H1 (cell line): ENCODE measurements around the gene APOO. TPM values are rescaled to one million over a fixed set of nuclear protein-coding genes. Genes with fewer than 3 reads are reported as not detected.
A peak's percentile ranks its signal among the peaks of the same experiment; 100 is the strongest.

Experiments used
- CTCF ChIA-PET: fragments of 300-600 bp; sonication (Branson Sonifier 250); formaldehyde crosslinking; loops from one replicate; lab custom pipeline; 2021; ENCODE audit not compliant: partially characterized antibody; lab: Charles Lee
- POLR2A ChIA-PET: fragments of 300-600 bp; sonication (Branson Sonifier 250); formaldehyde crosslinking; loops from one replicate; lab custom pipeline; 2021; ENCODE audit warnings: inconsistent platforms; ENCODE audit not compliant: partially characterized antibody; lab: Charles Lee
- DNase-seq, 2 experiments: peaks; one replicate each; pipeline versions ENCODE4 v3.0.0 to v3.0.0-alpha.2; 2010 to 2022; ENCODE audit warnings: low spot score in 2 of 2, low read depth in 1 of 2, mixed read lengths in 1 of 2
- FAIRE-seq: peaks from 2 replicates; lab custom pipeline; 2011; peaks lifted over from hg19 to GRCh38; lab: Jason Lieb, UNC
- H2AFZ ChIP-seq: 2 replicates; pipeline ENCODE4 v1.8.1; 2012; ENCODE audit warnings: low read length, inconsistent platforms
- H2AK5ac ChIP-seq: 2 replicates; pipeline ENCODE4 v1.6.1; 2013; ENCODE audit warnings: low read depth, low read length
- H2BK120ac ChIP-seq: replicated peaks from 2 replicates; pipeline ENCODE3; 2013; ENCODE audit warnings: low read depth, low read length, inconsistent platforms
- H2BK12ac ChIP-seq: 2 replicates; pipeline ENCODE4 v1.6.1; 2013; ENCODE audit warnings: low read depth, low read length
- H2BK15ac ChIP-seq: 2 replicates; pipeline ENCODE4 v1.6.1; 2013; ENCODE audit warnings: low read length
- H2BK20ac ChIP-seq: 2 replicates; pipeline ENCODE4 v1.6.1; 2013; ENCODE audit warnings: low read length
- H2BK5ac ChIP-seq: 2 replicates; pipeline ENCODE4 v1.6.1; 2013; ENCODE audit warnings: low read depth, low read length
- H3K14ac ChIP-seq: 2 replicates; pipeline ENCODE4 v1.6.1; 2013; ENCODE audit warnings: inconsistent platforms; ENCODE audit not compliant: insufficient read length
- H3K18ac ChIP-seq: 2 replicates; pipeline ENCODE4 v1.6.1; 2013; ENCODE audit warnings: low read length; ENCODE audit errors: extremely low read depth
- H3K23ac ChIP-seq: 2 replicates; pipeline ENCODE4 v1.6.1; 2013; ENCODE audit warnings: inconsistent platforms; ENCODE audit not compliant: insufficient read length
- H3K23me2 ChIP-seq: 2 replicates; pipeline ENCODE4 v1.6.1; 2013; ENCODE audit warnings: low read depth, low read length
- H3K27ac ChIP-seq: 2 replicates; pipeline ENCODE4 v1.6.1; 2011; ENCODE audit warnings: low read depth, low read length, inconsistent platforms
- H3K27me3 ChIP-seq, 4 experiments: replicated peaks in 1 of 4; 1 replicate in 1 of 4; 2 replicates in 3 of 4; pipeline versions ENCODE4 v1.6.1 to v1.8.1; 2011 to 2013; ENCODE audit warnings: low read length in 3 of 4, mild to moderate bottlenecking in 3 of 4, inconsistent platforms in 2 of 4, mixed read lengths in 2 of 4, moderate library complexity in 1 of 4; ENCODE audit not compliant: control insufficient read depth in 3 of 4, insufficient read depth in 3 of 4; ENCODE audit errors: extremely low read depth in 1 of 4
- H3K36me3 ChIP-seq, 4 experiments: 2 replicates each; pipeline versions ENCODE4 v1.6.1 to v1.8.1; 2011 to 2013; ENCODE audit warnings: mild to moderate bottlenecking in 4 of 4, low read length in 3 of 4, moderate library complexity in 2 of 4, control low read depth in 1 of 4, inconsistent platforms in 1 of 4; ENCODE audit not compliant: insufficient read depth in 4 of 4, control insufficient read depth in 2 of 4
- H3K4ac ChIP-seq: replicated peaks from 2 replicates; pipeline ENCODE3; 2013; ENCODE audit warnings: low read length, low read depth, mixed read lengths, inconsistent platforms; ENCODE audit not compliant: insufficient read length
- H3K4me1 ChIP-seq, 4 experiments: replicated peaks in 1 of 4; 1 replicate in 1 of 4; 2 replicates in 3 of 4; pipeline versions ENCODE4 v1.6.1 to v1.8.1; 2011 to 2013; ENCODE audit warnings: low read length in 3 of 4, inconsistent platforms in 2 of 4, mixed read lengths in 1 of 4; ENCODE audit not compliant: insufficient read depth in 4 of 4, control insufficient read depth in 3 of 4
- H3K4me2 ChIP-seq, 2 experiments: 2 replicates each; pipeline versions ENCODE4 v1.6.1 to v1.8.1; 2011 to 2013; ENCODE audit warnings: low read depth in 2 of 2, low read length in 2 of 2, control low read depth in 1 of 2, inconsistent platforms in 1 of 2, mild to moderate bottlenecking in 1 of 2; ENCODE audit not compliant: insufficient read depth in 1 of 2
- H3K4me3 ChIP-seq, 4 experiments: fragments of 200-600, 300-600 bp in 1 of 4; sonication (generic), shearing (Covaris generic), sonication (Bioruptor Twin) in 1 of 4; 2 replicates each; pipeline versions ENCODE4 v1.5.1 to v1.8.1; 2011 to 2016; ENCODE audit warnings: low read length in 4 of 4, low read depth in 3 of 4, control low read depth in 2 of 4, inconsistent platforms in 2 of 4, mild to moderate bottlenecking in 2 of 4, mixed read lengths in 1 of 4, moderate library complexity in 1 of 4; ENCODE audit not compliant: insufficient read depth in 2 of 4; ENCODE audit errors: extremely low read depth in 1 of 4
- H3K56ac ChIP-seq: replicated peaks from 2 replicates; pipeline ENCODE3; 2013; ENCODE audit warnings: low read depth, mild to moderate bottlenecking, mixed read lengths, low read length, inconsistent platforms; ENCODE audit not compliant: insufficient read length
- H3K79me1 ChIP-seq: 2 replicates; pipeline ENCODE4 v1.6.1; 2013; ENCODE audit warnings: low read depth, low read length, control low read depth
- H3K79me2 ChIP-seq, 2 experiments: 2 replicates each; pipeline versions ENCODE4 v1.6.1 to v1.8.1; 2012 to 2013; ENCODE audit warnings: low read length in 2 of 2, mild to moderate bottlenecking in 2 of 2, inconsistent platforms in 1 of 2; ENCODE audit not compliant: insufficient read depth in 2 of 2, control insufficient read depth in 1 of 2
- H3K9ac ChIP-seq, 4 experiments: replicated peaks in 1 of 4; 1 replicate in 1 of 4; 2 replicates in 3 of 4; pipeline versions ENCODE4 v1.6.1 to v1.8.1; 2011 to 2013; ENCODE audit warnings: low read depth in 3 of 4, low read length in 3 of 4, control low read depth in 2 of 4, mild to moderate bottlenecking in 2 of 4, moderate library complexity in 2 of 4, inconsistent platforms in 1 of 4; ENCODE audit errors: extremely low read depth in 1 of 4
- H3K9me3 ChIP-seq, 2 experiments: 2 replicates each; pipeline versions ENCODE4 v1.6.1 to v1.8.1; 2012 to 2013; ENCODE audit warnings: mild to moderate bottlenecking in 2 of 2, moderate library complexity in 2 of 2, control low read depth in 1 of 2, inconsistent platforms in 1 of 2, low read depth in 1 of 2, low read length in 1 of 2, mixed read lengths in 1 of 2; ENCODE audit not compliant: insufficient read depth in 2 of 2
- H4K20me1 ChIP-seq, 2 experiments: replicated peaks in 1 of 2; 2 replicates each; pipeline versions ENCODE3 to v1.8.1; 2011 to 2013; ENCODE audit warnings: inconsistent platforms in 2 of 2, low read length in 2 of 2, mild to moderate bottlenecking in 1 of 2; ENCODE audit not compliant: insufficient read depth in 2 of 2, control insufficient read depth in 1 of 2
- H4K5ac ChIP-seq: 2 replicates; pipeline ENCODE4 v1.6.1; 2013; ENCODE audit warnings: low read length, low read depth, mixed read lengths, inconsistent platforms; ENCODE audit not compliant: insufficient read length
- H4K8ac ChIP-seq: 2 replicates; pipeline ENCODE4 v1.8.0; 2013; ENCODE audit warnings: mild to moderate bottlenecking, moderate library complexity, low read length, inconsistent platforms; ENCODE audit not compliant: insufficient read depth; ENCODE audit errors: extremely low read depth
- H4K91ac ChIP-seq: replicated peaks from 2 replicates; pipeline ENCODE3; 2013; ENCODE audit warnings: low read length, mixed read lengths, inconsistent platforms; ENCODE audit not compliant: insufficient read length
- EZH2 ChIP-seq: fragments of 200-600 bp; sonication (generic); IDR thresholded peaks from 2 replicates; pipeline ENCODE4 v1.7.1; 2012; ENCODE audit warnings: low read depth, mild to moderate bottlenecking, moderate library complexity, low read length, inconsistent platforms; ENCODE audit not compliant: severe bottlenecking
- GTF2F1 ChIP-seq: IDR thresholded peaks from 2 replicates; pipeline ENCODE4 v1.6.1; 2012; ENCODE audit warnings: low read depth, low read length, improper control_type of control experiment, borderline replicate concordance
- KDM4A ChIP-seq: IDR thresholded peaks from one replicate; pipeline ENCODE4 v1.7.1; 2012; ENCODE audit warnings: low read depth, mild to moderate bottlenecking, moderate library complexity, low read length, inconsistent platforms; ENCODE audit not compliant: severe bottlenecking
- POU5F1 ChIP-seq: IDR thresholded peaks from 2 replicates; pipeline ENCODE4 v1.6.1; 2011; ENCODE audit warnings: low read depth, mild to moderate bottlenecking, low read length, moderate library complexity
- SP2 ChIP-seq: IDR thresholded peaks from 2 replicates; pipeline ENCODE4 v1.6.1; 2012; ENCODE audit warnings: mild to moderate bottlenecking, low read length, inconsistent platforms
- TAF1 ChIP-seq: IDR thresholded peaks from 2 replicates; pipeline ENCODE4 v1.6.1; 2011; ENCODE audit warnings: mild to moderate bottlenecking, low read depth, low read length
- ZNF274 ChIP-seq: IDR thresholded peaks from 2 replicates; pipeline ENCODE4 v1.7.0; 2012; ENCODE audit warnings: low read length, borderline replicate concordance; ENCODE audit errors: extremely low read depth
- WGBS, 2 experiments: shearing (Covaris generic) in 1 of 2; methylation state at CpG; one replicate each; pipeline versions ENCODE4 v1.1.6 to v1.1.7; 2013 to 2015; ENCODE audit warnings: low lambda C conversion rate in 2 of 2, mixed read lengths in 2 of 2, inconsistent platforms in 1 of 2, low coverage in 1 of 2, missing lambda C conversion rate in 1 of 2; ENCODE audit not compliant: insufficient replicate concordance in 2 of 2, insufficient coverage in 1 of 2, insufficient read length in 1 of 2; ENCODE audit errors: extremely low coverage in 1 of 2, missing lambda C conversion rate in 1 of 2; 5-methylcytosine and 5-hydroxymethylcytosine counted together
- polyA plus RNA-seq, 7 experiments: library from polyadenylated mRNA; depleted of rRNA in 3 of 7; stranded (reverse) in 5 of 7; unstranded in 2 of 7; fragments of >200 nt in 5 of 7; fragments of 200-250 nt in 2 of 7; gene quantifications; 1 replicate in 5 of 7; 2 replicates in 1 of 7; 4 replicates in 1 of 7; pipeline versions ENCODE4 v1.2.1 to v1.2.3, GENCODE V29; 2011 to 2013; ENCODE audit warnings: missing spikeins in 2 of 7, mixed read lengths in 2 of 7
- total RNA-seq: library from RNA; stranded (reverse); fragmentation: NEBNext Ultra II Directional; extraction: Animal tissue kit (Norgen Biotek cat#: 25700); gene quantifications from 2 replicates; pipeline ENCODE4 v1.2.1, GENCODE V29; 2021
- TF ChIP-seq, protein P1 (sequence below): IDR thresholded peaks from 2 replicates; pipeline ENCODE4 v1.6.1; 2011; ENCODE audit warnings: low read length, improper control_type of control experiment
- TF ChIP-seq, protein P2 (sequence below): IDR thresholded peaks from 2 replicates; pipeline ENCODE4 v1.6.1; 2011; ENCODE audit warnings: low read depth, mild to moderate bottlenecking, low read length; ENCODE audit not compliant: insufficient read depth
- TF ChIP-seq, protein P3 (sequence below), 3 experiments: IDR thresholded peaks; 1 replicate in 2 of 3; 2 replicates in 1 of 3; pipeline versions ENCODE4 v1.5.1 to v1.6.1; 2011; ENCODE audit warnings: low read length in 3 of 3, mild to moderate bottlenecking in 3 of 3, inconsistent platforms in 2 of 3, low read depth in 1 of 3, moderate library complexity in 1 of 3; ENCODE audit not compliant: insufficient read depth in 1 of 3; ENCODE audit errors: control extremely low read depth in 1 of 3

Gene APOO
- total and polyA plus RNA-seq, 2 of the 8 experiments (the other 6 are each of a cell fraction or from before 2014, with no cell fraction given) = 25.7 to 45.0 TPM

DNA sequence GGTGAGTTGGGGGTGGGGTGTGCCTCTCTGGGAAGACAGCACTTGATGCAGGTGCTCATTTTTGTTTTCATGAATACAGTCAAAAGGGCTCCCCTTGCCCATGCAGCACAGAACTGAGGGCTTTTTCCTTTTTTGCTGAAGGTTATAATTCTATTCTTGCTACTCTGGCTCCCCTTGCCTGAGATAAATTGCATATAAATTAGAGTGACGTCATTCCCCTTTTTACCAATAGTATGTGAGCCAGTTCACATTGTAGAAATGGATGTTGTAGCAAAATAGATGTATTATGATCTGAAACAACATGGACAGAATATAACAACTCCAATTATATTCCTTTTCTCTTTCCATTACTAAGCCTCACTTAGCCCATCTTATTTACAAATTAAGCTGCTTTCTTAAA is 28.4 kb upstream of the APOO start:
- Histone ChIP-seq H3K27ac (no peak overlapping the region), H3K9me3 (no peaks in the 10 kb centered on the region), H4K91ac (no peak overlapping the region), H4K20me1 (no peaks in the 10 kb centered on the region), H3K4me1 (no peaks in the 10 kb centered on the region), H3K36me3 (no peaks in the 10 kb centered on the region), H3K4me2 (no peak overlapping the region), H4K8ac (peak overlapping the region; percentile 25; the same call in 1 of the 2 replicates), H3K18ac (no peak overlapping the region), H3K27me3 (no peaks in the 10 kb centered on the region), H3K14ac (no peak overlapping the region), H2BK120ac (no peak overlapping the region), H3K79me1 (no peaks in the 10 kb centered on the region), H2BK5ac (no peak overlapping the region), H2AFZ (no peak overlapping the region), H3K23ac (no peak overlapping the region), H3K4ac (no peak overlapping the region), H3K9ac (no peak overlapping the region), H3K4me3 (no peak overlapping the region), H4K5ac (no peak overlapping the region), H2BK12ac (no peak overlapping the region), H2BK15ac (no peak overlapping the region), H2AK5ac (no peak overlapping the region), H3K79me2 (no peaks in the 10 kb centered on the region), H3K56ac (no peak overlapping the region), H2BK20ac (no peak overlapping the region), H3K23me2 (no peaks in the 10 kb centered on the region; the same call in 1 of the 2 replicates)
- DNase-seq (no peak), FAIRE-seq (no peak)
- POLR2A ChIA-PET = no interaction called here
- CTCF ChIA-PET = no interaction called here
- WGBS, 2 experiments = 45% methylated on average over 1 of the region's 1 CpG; no CpG with 5 or more reads in 1 of the 2 experiments
- no peak for TF ChIP-seq TAF1
- TF ChIP-seq SP2 = no peak
- TF ChIP-seq KDM4A = no peak
- TF ChIP-seq, protein P1, sequence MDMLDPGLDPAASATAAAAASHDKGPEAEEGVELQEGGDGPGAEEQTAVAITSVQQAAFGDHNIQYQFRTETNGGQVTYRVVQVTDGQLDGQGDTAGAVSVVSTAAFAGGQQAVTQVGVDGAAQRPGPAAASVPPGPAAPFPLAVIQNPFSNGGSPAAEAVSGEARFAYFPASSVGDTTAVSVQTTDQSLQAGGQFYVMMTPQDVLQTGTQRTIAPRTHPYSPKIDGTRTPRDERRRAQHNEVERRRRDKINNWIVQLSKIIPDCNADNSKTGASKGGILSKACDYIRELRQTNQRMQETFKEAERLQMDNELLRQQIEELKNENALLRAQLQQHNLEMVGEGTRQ = no peak
- TF ChIP-seq, protein P2, sequence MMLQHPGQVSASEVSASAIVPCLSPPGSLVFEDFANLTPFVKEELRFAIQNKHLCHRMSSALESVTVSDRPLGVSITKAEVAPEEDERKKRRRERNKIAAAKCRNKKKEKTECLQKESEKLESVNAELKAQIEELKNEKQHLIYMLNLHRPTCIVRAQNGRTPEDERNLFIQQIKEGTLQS = no peak
- TF ChIP-seq EZH2 = no peak
- TF ChIP-seq POU5F1 = no peak
- no peak for TF ChIP-seq ZNF274
- TF ChIP-seq, protein P3, sequence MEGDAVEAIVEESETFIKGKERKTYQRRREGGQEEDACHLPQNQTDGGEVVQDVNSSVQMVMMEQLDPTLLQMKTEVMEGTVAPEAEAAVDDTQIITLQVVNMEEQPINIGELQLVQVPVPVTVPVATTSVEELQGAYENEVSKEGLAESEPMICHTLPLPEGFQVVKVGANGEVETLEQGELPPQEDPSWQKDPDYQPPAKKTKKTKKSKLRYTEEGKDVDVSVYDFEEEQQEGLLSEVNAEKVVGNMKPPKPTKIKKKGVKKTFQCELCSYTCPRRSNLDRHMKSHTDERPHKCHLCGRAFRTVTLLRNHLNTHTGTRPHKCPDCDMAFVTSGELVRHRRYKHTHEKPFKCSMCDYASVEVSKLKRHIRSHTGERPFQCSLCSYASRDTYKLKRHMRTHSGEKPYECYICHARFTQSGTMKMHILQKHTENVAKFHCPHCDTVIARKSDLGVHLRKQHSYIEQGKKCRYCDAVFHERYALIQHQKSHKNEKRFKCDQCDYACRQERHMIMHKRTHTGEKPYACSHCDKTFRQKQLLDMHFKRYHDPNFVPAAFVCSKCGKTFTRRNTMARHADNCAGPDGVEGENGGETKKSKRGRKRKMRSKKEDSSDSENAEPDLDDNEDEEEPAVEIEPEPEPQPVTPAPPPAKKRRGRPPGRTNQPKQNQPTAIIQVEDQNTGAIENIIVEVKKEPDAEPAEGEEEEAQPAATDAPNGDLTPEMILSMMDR (IDR thresholded peaks at IDR 0.05; ENCODE audit: control extremely low read depth in 1 of 3, insufficient read depth in 1 of 3, low read depth in 1 of 3, low read length in 3 of 3) = no peak
- TF ChIP-seq GTF2F1 = no peak
